ENCODE results near the gene PHAF1.

PHAF1 gene

GRCh38 chr16:67158637-67159600 lies 49.2 kb downstream of the PHAF1 start:
- Histone ChIP-seq H3K36me3 (no peaks in the 10 kb centered on the region), H3K27ac (peak overlapping the region; percentile 71 to 80), H3K9me3 (no peaks in the 10 kb centered on the region), H3K4me3 (peak overlapping the region; percentile 70 to 93), H3K4me1 (peaks cover 4 to 66% (median 53%) of the 10 kb centered on the region in 4 donors), H3K27me3 (peaks cover 0 to 26% of the 10 kb centered on the region in 2 donors)
- no peak for DNase-seq
- intact Hi-C loops (cut with DNase I; ENCODE audit: low total_unique reads) = loop anchor here (5.0 kb wide), 2 partner anchors 142 to 1082 kb away; no protein-coding TSS in a partner anchor
- no peak for TF ChIP-seq CTCF (IDR thresholded peaks at IDR 0.05)

- peaks cover 0 to 45% of the 10 kb centered on the region in 2 donors for H3K27me3 ChIP-seq
- peak overlapping the region in 1 of 2 donors; percentile 93 for H3K4me3 ChIP-seq
- no peaks in the 10 kb centered on the region for H3K9me3 ChIP-seq
- no peak overlapping the region for H3K27ac ChIP-seq
- DNase-seq = no peak
- intact Hi-C loops (cut with DNase I; ENCODE audit: low total_unique reads) = loop anchor here (5.0 kb wide), 1 partner anchor 279 kb away; the partner anchor contains the start of gene PDP2
- no peak for TF ChIP-seq CTCF (IDR thresholded peaks at IDR 0.05)
- H3K36me3 ChIP-seq = no peaks in the 10 kb centered on the region
- peaks cover 4 to 72% (median 62%) of the 10 kb centered on the region in 4 donors for H3K4me1 ChIP-seq
Measured at GRCh38 chr16:67161595-67162058, 51.9 kb downstream of the PHAF1 start.

GRCh38 chr16:67162506-67163163 lies 52.9 kb downstream of the PHAF1 start:
- no peak for DNase-seq

GRCh38 chr16:67163164-67163998 lies 53.6 kb downstream of the PHAF1 start:
- peak in 1 of 2 donors; percentile 86 for DNase-seq
- intact Hi-C loops (cut with DNase I; ENCODE audit: low total_unique reads) = loop anchor here (5.0 kb wide), 1 partner anchor 281 kb away; the partner anchor contains the start of gene PDP2
- no peak for TF ChIP-seq CTCF (IDR thresholded peaks at IDR 0.05)
- H3K9me3 ChIP-seq = no peaks in the 10 kb centered on the region
- peaks cover 0 to 45% of the 10 kb centered on the region in 2 donors for H3K27me3 ChIP-seq
- H3K4me1 ChIP-seq = peaks cover 4 to 71% (median 62%) of the 10 kb centered on the region in 4 donors
- no peaks in the 10 kb centered on the region for H3K36me3 ChIP-seq
- peak overlapping the region; percentile 47 to 51 for H3K4me3 ChIP-seq
- peak overlapping the region; percentile 57 to 73 for H3K27ac ChIP-seq

More at GRCh38 chr16:67162506-67163163, 52.9 kb downstream of the PHAF1 start:
- Histone ChIP-seq H3K27me3 (peaks cover 0 to 45% of the 10 kb centered on the region in 2 donors), H3K4me3 (peak overlapping the region; percentile 47 to 51), H3K27ac (peak overlapping the region; percentile 57 to 73), H3K4me1 (peaks cover 4 to 72% (median 62%) of the 10 kb centered on the region in 4 donors), H3K9me3 (no peaks in the 10 kb centered on the region), H3K36me3 (no peaks in the 10 kb centered on the region)
- intact Hi-C loops (cut with DNase I; ENCODE audit: low total_unique reads) = loop anchor here (5.0 kb wide), 1 partner anchor 280 kb away; the partner anchor contains the start of gene PDP2
- TF ChIP-seq CTCF (IDR thresholded peaks at IDR 0.05) = no peak
